Stimulated activated naive CD8-positive, alpha-beta T cell treated with anti-CD3 and anti-CD28 coated beads, Interleukin-15, Interleukin-2, amounts not matched to agents 100 ng/mL and 50 ng/mL, for 24 hours (primary cell): ENCODE data around the gene PALM3.

Experiments
- H3K27ac Mint-ChIP-seq: one replicate; pipeline ENCODE4 v1.8.0; 2021; ENCODE audit warnings: mild to moderate bottlenecking, mixed read lengths
- H3K27me3 Mint-ChIP-seq: one replicate; pipeline ENCODE4 v1.8.0; 2021; ENCODE audit warnings: mixed read lengths
- H3K36me3 Mint-ChIP-seq: one replicate; pipeline ENCODE4 v1.8.0; 2021; ENCODE audit warnings: low read depth, mixed read lengths
- H3K4me1 Mint-ChIP-seq: one replicate; pipeline ENCODE4 v1.8.0; 2021; ENCODE audit warnings: low read depth, mixed read lengths
- H3K4me3 Mint-ChIP-seq: one replicate; pipeline ENCODE4 v1.8.0; 2021; ENCODE audit warnings: mild to moderate bottlenecking, mixed read lengths
- H3K9me3 Mint-ChIP-seq: one replicate; pipeline ENCODE4 v1.8.0; 2021; ENCODE audit warnings: mixed read lengths

The PALM3 gene

GRCh38 chr19:14078411-14078810 lies 16.5 kb upstream of the PALM3 start:
- Mint-ChIP-seq H3K4me3 (no peak overlapping the region), H3K27ac (no peak overlapping the region), H3K27me3 (no peaks in the 10 kb centered on the region), H3K4me1 (peaks cover 28% of the 10 kb centered on the region), H3K9me3 (no peaks in the 10 kb centered on the region), H3K36me3 (no peaks in the 10 kb centered on the region)

- no peaks in the 10 kb centered on the region for H3K9me3 Mint-ChIP-seq
- peaks cover 20% of the 10 kb centered on the region for H3K4me1 Mint-ChIP-seq
- peak overlapping the region; percentile 93 for H3K4me3 Mint-ChIP-seq
- H3K27me3 Mint-ChIP-seq = no peaks in the 10 kb centered on the region
- no peaks in the 10 kb centered on the region for H3K36me3 Mint-ChIP-seq
- H3K27ac Mint-ChIP-seq = peak overlapping the region; percentile 70
Observed at GRCh38 chr19:14073925-14074838, 12.3 kb upstream of the PALM3 start.

GRCh38 chr19:14073261-14073924 lies 11.5 kb upstream of the PALM3 start:
- Mint-ChIP-seq H3K9me3 (no peaks in the 10 kb centered on the region), H3K4me3 (peak overlapping the region; percentile 93), H3K36me3 (no peaks in the 10 kb centered on the region), H3K4me1 (peaks cover 20% of the 10 kb centered on the region), H3K27me3 (no peaks in the 10 kb centered on the region), H3K27ac (no peak overlapping the region)

- Mint-ChIP-seq H3K27ac (no peak within 1 kb of the TSS), H3K4me1 (peaks cover 20% of the 10 kb centered on the region), H3K36me3 (no peaks in the 10 kb centered on the region), H3K27me3 (no peaks in the 10 kb centered on the region), H3K4me3 (peak within 1 kb of the TSS; percentile 93), H3K9me3 (no peaks in the 10 kb centered on the region)
Observed at GRCh38 chr19:14072535-14073260, 10.8 kb upstream of the PALM3 start, which contains the start of gene MISP3. Gene MISP3 (plus strand): TSS chr19:14072786. CDS start chr19:14073310, 524 bp downstream.

- no peak overlapping the region for H3K27ac Mint-ChIP-seq
- H3K4me3 Mint-ChIP-seq = no peak overlapping the region
- H3K4me1 Mint-ChIP-seq = peaks cover 20% of the 10 kb centered on the region
- H3K9me3 Mint-ChIP-seq = no peaks in the 10 kb centered on the region
- peaks cover 4% of the 10 kb centered on the region for H3K27me3 Mint-ChIP-seq
- no peaks in the 10 kb centered on the region for H3K36me3 Mint-ChIP-seq
Observed at GRCh38 chr19:14070268-14071050, 8.6 kb upstream of the PALM3 start.

GRCh38 chr19:14066134-14066533 lies 4.3 kb upstream of the PALM3 start:
- no peak overlapping the region for H3K4me3 Mint-ChIP-seq
- H3K4me1 Mint-ChIP-seq = no peaks in the 10 kb centered on the region
- no peaks in the 10 kb centered on the region for H3K36me3 Mint-ChIP-seq
- H3K27me3 Mint-ChIP-seq = peaks cover 7% of the 10 kb centered on the region
- H3K27ac Mint-ChIP-seq = no peak overlapping the region
- no peaks in the 10 kb centered on the region for H3K9me3 Mint-ChIP-seq

GRCh38 chr19:14063105-14063504 lies 1.2 kb upstream of the PALM3 start:
- Mint-ChIP-seq H3K4me3 (no peak overlapping the region), H3K27me3 (peaks cover 32% of the 10 kb centered on the region), H3K9me3 (no peaks in the 10 kb centered on the region), H3K27ac (no peak overlapping the region), H3K36me3 (no peaks in the 10 kb centered on the region), H3K4me1 (peaks cover 12% of the 10 kb centered on the region)

- Mint-ChIP-seq H3K9me3 (no peaks in the 10 kb centered on the region), H3K36me3 (no peaks in the 10 kb centered on the region), H3K4me3 (no peak overlapping the region), H3K27ac (no peak overlapping the region), H3K4me1 (peaks cover 12% of the 10 kb centered on the region), H3K27me3 (peaks cover 35% of the 10 kb centered on the region)
Observed at GRCh38 chr19:14062558-14062855, 631 bp upstream of the PALM3 start.

- Mint-ChIP-seq H3K36me3 (no peaks in the 10 kb centered on the region), H3K9me3 (no peaks in the 10 kb centered on the region), H3K4me3 (no peak overlapping the region), H3K27ac (no peak overlapping the region), H3K27me3 (peaks cover 39% of the 10 kb centered on the region), H3K4me1 (peaks cover 12% of the 10 kb centered on the region)
Observed at GRCh38 chr19:14061081-14061749, 661 bp downstream of the PALM3 start.

- Mint-ChIP-seq H3K27me3 (peaks cover 42% of the 10 kb centered on the region), H3K36me3 (no peaks in the 10 kb centered on the region), H3K4me1 (peaks cover 12% of the 10 kb centered on the region), H3K4me3 (no peak overlapping the region), H3K9me3 (no peaks in the 10 kb centered on the region), H3K27ac (no peak overlapping the region)
Observed at GRCh38 chr19:14059652-14060155, 2.2 kb downstream of the PALM3 start.

GRCh38 chr19:14059093-14059480 lies 2.8 kb downstream of the PALM3 start:
- H3K9me3 Mint-ChIP-seq = no peaks in the 10 kb centered on the region

GRCh38 chr19:14058182-14059092 lies 3.4 kb downstream of the PALM3 start:
- Mint-ChIP-seq H3K27me3 (peaks cover 42% of the 10 kb centered on the region), H3K36me3 (no peaks in the 10 kb centered on the region), H3K4me1 (peaks cover 12% of the 10 kb centered on the region), H3K27ac (peak overlapping the region; percentile 31), H3K9me3 (no peaks in the 10 kb centered on the region), H3K4me3 (peak overlapping the region; percentile 8)

More at GRCh38 chr19:14059093-14059480, 2.8 kb downstream of the PALM3 start:
- peaks cover 42% of the 10 kb centered on the region for H3K27me3 Mint-ChIP-seq
- no peak overlapping the region for H3K4me3 Mint-ChIP-seq
- no peak overlapping the region for H3K27ac Mint-ChIP-seq
- H3K4me1 Mint-ChIP-seq = peaks cover 12% of the 10 kb centered on the region
- no peaks in the 10 kb centered on the region for H3K36me3 Mint-ChIP-seq

- H3K27ac Mint-ChIP-seq = no peak overlapping the region
- no peak overlapping the region for H3K4me3 Mint-ChIP-seq
- no peaks in the 10 kb centered on the region for H3K9me3 Mint-ChIP-seq
- H3K36me3 Mint-ChIP-seq = peaks cover 15% of the 10 kb centered on the region
- H3K4me1 Mint-ChIP-seq = peaks cover 12% of the 10 kb centered on the region
- H3K27me3 Mint-ChIP-seq = peaks cover 42% of the 10 kb centered on the region
Observed at GRCh38 chr19:14056741-14057356, 5.0 kb downstream of the PALM3 start.
